HG03565 (cell line): Measurements from ENCODE around the gene F2RL2.
"Not testable (repeated sequence)": the region's sequence is repeated elsewhere in the genome, so short reads cannot be mapped to it uniquely, and the experiment has no call there.

Experiments
- ATAC-seq: cut with Tn5 transposase; IDR thresholded peaks from one replicate; pipeline ENCODE4 v1.9.1; 2021; ENCODE audit warnings: mild to moderate bottlenecking, moderate library complexity; ENCODE audit not compliant: unreplicated experiment

F2RL2 gene

DNA sequence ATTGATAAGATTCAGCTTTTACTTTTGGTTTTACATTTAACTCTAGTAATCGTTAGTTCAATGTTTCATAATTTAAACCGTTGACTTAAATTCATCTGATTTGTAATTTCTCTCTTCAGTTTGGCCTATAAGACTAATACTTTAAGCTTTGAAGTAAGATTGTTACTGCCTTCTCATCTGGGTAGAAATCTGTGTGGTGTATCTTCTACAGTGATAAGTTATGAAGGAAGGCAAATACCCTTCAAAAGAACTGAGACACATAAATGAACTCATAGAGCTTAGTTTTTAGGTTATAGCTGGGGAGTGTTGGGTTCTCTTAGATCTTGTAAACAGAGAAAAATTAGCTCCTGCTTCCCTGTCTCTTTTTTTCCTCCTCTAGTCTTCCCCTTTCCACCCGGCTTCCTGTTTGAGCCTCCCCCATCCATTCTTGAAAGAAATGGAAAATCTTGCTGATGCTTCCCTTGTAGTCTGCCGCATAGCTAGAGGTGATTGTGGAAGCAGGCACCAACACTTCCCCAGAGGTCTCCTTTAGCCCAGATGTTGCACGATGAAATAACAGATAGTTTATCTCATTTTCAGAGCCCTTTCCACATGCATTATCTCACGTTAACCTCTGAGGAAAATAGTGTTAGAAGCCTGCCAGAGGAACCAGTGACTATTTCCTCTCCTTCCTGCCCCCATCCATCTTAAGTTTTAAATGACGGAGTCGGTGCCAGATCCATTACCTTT lies 2.0 kb upstream of the F2RL2 start:
- no peak for ATAC-seq

DNA sequence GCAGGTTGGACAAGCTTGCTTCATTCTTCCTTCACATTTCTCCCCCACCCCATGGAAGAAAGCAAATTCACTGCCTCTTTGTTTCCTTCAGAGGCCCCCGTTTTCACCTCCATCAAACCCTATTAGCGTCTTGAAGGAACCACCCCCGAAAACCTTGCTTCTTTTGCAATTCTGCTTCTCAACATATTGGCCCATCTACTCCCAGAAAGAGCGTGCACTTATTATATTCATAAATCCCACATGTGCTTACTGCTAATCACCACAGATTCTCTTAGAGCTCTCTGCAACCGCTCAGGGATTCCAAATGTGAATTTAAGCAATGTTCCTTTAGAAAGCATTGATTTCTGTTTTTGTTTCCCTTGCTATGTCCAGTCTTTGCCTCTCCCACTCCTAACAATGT lies 1.1 kb downstream of the F2RL2 start:
- ATAC-seq = no peak

DNA sequence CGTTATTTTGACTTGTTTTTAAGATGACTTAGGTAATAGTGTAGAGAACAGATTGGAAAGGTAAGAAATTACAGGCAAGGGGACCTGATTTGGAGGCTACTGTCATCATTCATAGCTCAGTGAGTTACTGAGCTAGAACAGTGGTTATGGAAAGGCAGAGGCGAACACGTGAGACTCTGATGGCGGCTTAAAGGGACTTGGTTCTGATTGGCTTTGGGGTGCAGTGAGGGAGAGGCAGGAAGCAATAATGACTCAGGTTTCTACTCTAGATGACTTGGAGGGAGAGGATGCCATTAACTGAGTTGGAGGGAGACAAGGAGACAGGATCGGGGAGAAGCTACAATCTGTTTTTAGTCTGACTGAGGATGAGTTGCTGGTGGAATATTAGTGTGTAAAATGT lies 3.0 kb downstream of the F2RL2 start:
- no peak for ATAC-seq

DNA sequence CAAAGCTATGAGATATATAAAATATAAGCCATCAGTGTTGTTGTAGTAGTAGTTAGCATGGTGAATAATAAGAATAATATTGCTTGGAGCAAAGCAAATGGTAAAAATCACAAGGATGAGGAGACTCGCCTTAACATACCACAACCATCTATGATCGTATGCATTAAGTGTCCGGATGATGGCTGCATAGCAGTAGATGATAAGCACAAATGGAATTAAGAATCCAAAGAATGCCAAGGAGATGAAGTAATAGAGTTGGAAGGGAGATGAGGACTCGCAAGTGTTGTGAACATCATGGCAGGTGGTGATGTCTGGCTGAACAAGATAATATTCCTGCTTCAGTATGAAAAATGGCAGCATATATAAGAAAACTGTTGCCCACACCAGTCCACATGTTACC lies 5.5 kb downstream of the F2RL2 start:
- no peak for ATAC-seq

DNA sequence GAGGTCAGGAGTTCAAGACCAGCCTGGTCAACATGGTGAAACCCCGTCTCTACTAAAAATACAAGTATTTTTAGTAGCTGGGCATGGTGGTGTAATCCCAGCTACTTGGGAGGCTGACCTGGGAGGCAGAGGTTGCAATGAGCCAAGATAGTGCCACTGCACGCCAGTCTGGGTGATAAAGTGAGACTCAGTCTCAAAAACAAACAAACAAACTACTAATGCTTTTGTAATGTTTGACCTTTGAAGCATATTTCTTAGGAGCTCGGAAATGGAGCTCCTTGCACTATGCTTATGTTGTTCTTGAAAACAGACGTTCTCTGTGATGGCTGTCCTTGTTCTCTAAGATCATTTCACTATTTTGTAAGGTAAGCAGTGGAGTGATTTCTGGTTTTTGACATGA lies 6.0 kb downstream of the F2RL2 start:
- no peak for ATAC-seq

DNA sequence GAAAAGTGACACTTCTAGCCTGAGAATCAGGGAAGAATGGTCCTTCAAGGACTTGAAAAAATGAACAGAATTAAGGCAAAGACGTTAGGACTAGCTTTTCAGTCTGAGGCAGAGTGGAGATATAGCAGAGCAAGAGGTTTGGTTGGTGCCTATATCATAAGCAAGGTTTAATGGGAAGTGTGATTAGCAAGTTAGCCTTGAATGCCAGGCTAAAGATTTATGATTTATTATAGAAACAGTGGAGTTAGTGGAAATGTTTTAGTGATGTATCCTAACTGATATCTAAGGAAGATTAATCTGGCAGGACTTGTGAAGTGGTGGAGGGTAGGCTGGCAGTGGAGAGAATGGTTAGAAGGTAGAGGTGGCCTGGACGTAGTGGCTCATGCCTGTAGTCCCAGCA lies 7.0 kb downstream of the F2RL2 start:
- no peak for ATAC-seq

GRCh38 chr5:76615759-76616158 lies 7.4 kb downstream of the F2RL2 start:
- ATAC-seq = no peak

GRCh38 chr5:76612942-76613341 lies 10.3 kb downstream of the F2RL2 start:
- no peak for ATAC-seq

- ATAC-seq = no peak
Measured at GRCh38 chr5:76610196-76610595, 13.0 kb downstream of the F2RL2 start.

DNA sequence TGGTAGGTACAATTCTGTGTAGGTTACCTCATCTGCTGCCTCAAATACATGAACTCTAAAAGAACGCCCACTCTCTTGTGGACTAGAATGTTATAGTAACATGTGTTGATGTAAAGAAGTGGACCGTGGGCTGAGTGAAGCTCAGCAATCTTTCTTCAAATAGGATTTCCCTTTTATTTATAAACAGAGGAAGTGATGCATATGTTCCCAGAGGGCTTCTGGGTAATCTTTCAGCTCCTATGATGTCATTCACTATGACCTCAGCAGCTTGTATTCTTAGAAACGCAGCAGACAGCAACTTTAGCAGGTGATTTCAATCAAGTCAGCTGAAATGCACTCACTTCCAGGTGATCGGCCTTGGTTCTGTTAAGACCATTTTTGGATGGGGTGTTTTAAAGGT lies 14.4 kb downstream of the F2RL2 start:
- ATAC-seq = no peak

DNA sequence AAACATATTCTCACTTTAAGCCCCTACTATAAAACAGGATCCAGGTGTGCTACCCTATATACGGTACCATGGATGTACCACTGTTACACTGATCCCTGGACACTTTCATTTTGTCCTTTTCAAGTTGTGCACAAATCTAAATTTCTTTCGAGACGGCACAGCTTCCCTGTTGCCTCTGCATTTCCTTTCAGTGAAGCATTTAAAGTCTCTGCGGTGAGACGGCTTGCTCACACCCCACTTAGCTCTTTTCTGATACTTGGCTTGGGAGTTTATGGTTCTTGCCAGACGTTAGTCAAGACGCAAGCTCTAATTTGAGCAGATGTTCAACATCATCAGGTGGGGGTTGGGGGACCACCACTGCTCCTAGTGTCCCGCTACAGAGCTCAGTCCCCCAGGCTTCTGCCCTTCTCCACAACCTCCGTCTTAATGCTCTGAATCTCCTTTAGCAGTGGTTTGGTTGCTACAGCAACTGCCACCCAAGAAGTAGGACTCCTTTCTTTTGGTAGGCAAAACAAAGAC lies 15.8 kb downstream of the F2RL2 start:
- no peak for ATAC-seq

DNA sequence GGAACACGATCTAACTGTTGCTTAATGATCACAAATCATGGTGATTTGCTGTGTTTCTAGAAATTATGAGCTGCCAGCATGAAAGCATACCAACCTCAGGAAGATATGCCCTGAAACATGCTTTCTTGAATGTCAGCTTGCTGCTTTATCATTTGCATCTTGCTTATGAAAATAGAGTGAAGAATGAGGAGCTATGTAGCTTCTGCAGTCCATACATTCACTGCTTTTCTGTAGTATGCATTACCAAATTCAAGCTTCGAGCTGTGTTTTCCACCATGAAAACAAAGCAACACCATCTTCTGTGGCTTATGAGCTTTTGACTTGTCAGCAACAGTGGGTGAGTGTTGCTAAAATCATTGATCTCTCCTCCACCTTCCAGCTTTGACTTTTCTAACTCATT lies 16.5 kb downstream of the F2RL2 start:
- no peak for ATAC-seq

DNA sequence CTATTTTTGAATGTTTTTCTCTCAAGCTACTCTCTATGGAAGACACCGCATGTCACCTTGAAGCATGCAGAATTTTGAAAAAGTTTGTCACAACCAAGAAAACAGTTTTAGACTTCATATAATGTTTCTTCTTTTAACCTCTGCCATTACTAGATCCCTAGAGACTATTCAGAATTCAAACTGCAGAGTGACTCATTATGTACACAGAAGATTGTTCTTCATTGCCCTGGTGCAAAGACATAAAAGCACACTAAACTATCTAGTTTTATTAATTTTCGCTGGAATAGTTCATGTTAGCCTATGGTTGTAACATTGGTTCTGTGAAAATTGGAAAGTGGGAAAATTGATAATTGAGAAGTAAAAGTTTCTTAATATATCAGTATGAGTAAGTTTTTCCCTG lies 18.4 kb downstream of the F2RL2 start:
- no peak for ATAC-seq

GRCh38 chr5:76603991-76604390 lies 19.2 kb downstream of the F2RL2 start:
- not testable (repeated sequence) for ATAC-seq

GRCh38 chr5:76602094-76602726 lies 21.0 kb downstream of the F2RL2 start:
- ATAC-seq = no peak

DNA sequence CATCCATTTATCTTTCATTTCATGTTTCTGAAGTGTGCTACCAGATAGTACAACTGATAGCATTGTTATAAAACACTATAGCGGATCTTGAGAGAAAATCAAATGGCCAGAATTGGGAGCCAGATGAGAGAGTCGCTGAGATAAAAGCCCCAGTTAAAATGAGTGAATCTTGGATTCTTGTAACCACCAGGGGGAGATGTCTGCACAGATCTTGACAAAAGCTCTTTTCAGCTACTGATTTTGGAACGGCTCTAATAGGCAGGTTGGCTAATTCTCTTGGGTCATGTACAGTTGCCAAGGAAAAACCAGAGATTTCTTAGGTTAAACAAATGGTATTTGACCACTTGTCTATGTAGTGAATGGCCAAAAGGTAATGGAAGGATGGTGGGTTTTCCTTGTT lies 21.7 kb downstream of the F2RL2 start:
- ATAC-seq = peak; percentile 54

GRCh38 chr5:76600716-76601115 lies 22.5 kb downstream of the F2RL2 start:
- no peak for ATAC-seq

- ATAC-seq = no peak
Measured at GRCh38 chr5:76598531-76598930, 24.7 kb downstream of the F2RL2 start.

DNA sequence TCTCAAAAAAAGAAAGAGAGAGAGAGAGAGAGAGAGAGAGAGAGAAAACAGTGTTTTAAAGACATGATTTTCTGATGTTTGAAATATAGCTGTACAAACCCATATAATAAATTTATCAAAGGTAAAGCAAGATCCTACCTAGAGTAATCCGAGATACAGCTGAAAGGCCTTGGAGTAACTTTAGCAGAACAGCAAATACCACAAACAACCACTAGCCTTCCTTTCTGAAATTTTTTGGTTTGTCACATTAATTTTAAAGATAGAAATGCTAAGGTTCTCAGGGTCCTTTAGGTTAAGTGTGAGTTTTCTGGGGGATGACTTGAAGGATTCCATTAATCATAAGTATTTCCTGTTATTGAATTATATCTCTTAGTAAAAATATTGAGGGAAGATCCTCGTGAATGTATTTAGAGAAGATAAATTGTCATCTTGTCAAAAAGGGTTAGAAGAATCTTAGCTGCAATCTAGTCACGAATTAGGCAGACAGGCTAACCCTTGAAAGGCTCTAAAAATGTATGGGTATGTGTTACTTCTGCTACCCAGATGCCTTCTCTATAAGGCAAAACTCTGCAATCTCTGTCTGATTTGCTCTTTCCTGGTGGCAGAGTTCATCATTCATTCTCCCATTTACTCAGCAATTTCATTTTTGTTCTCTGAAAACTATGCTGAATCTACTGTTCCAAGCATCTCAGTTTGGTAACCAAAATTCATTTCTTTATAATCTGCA lies 27.3 kb downstream of the F2RL2 start:
- no peak for ATAC-seq

GRCh38 chr5:76594107-76594506 lies 29.1 kb downstream of the F2RL2 start:
- ATAC-seq = no peak

DNA sequence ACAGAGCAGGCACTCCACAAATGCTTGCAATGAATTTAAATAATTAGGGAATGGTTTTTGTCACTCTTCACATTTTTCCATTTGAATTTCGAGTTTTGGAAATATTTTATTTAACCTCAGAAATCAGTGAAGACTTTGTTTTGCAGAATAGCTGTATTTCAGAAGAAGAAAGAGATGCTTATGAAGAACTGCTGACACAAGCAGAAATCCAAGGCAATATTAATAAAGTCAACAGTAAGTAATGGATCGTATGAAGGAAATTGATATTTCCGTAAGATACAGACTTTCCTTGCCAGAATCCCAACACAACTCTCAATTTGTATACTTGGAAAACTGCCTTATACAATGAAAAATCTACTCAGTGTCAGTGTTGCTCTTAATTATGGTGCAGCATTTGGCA lies 30.5 kb downstream of the F2RL2 start:
- no peak for ATAC-seq

- no peak for ATAC-seq
Measured at GRCh38 chr5:76591366-76591765, 31.8 kb downstream of the F2RL2 start.
